RKO (cell line): ENCODE results near the gene PTGES.
"Not testable (repeated sequence)": the region's sequence is repeated elsewhere in the genome, so short reads cannot be mapped to it uniquely, and the experiment has no call there.

ENCODE experiments used
- DNase-seq: peaks from one replicate; pipeline ENCODE4 v3.0.0-alpha.2; 2016; ENCODE audit warnings: low spot score

Gene PTGES

GRCh38 chr9:129752900-129753729 lies at the start of gene PTGES:
Gene PTGES (minus strand): TSS chr9:129753042. CDS start chr9:129753012, 30 bp downstream.
- DNase-seq = no peak

GRCh38 chr9:129801504-129801903 lies 48.7 kb upstream of the PTGES start:
- DNase-seq = no peak

- no peak for DNase-seq
These were observed 46.1 kb upstream of the PTGES start for GRCh38 chr9:129798973-129799372.

GRCh38 chr9:129796029-129796428 lies 43.2 kb upstream of the PTGES start:
- not testable (repeated sequence) for DNase-seq

- no peak for DNase-seq
These were observed 41.7 kb upstream of the PTGES start for GRCh38 chr9:129794549-129794948.

- DNase-seq = no peak
These were observed 33.6 kb upstream of the PTGES start for GRCh38 chr9:129786481-129786880.

- DNase-seq = no peak
These were observed 33.0 kb upstream of the PTGES start for GRCh38 chr9:129785866-129786265.

GRCh38 chr9:129784970-129785369 lies 32.1 kb upstream of the PTGES start:
- DNase-seq = not testable (repeated sequence)

GRCh38 chr9:129783516-129784361 lies 30.9 kb upstream of the PTGES start:
- peak; percentile 82 for DNase-seq

- no peak for DNase-seq
These were observed 29.1 kb upstream of the PTGES start for GRCh38 chr9:129781981-129782380.

- DNase-seq = no peak
These were observed 28.3 kb upstream of the PTGES start for GRCh38 chr9:129781131-129781530.

- no peak for DNase-seq
These were observed 26.8 kb upstream of the PTGES start for GRCh38 chr9:129779560-129780190.

GRCh38 chr9:129778469-129778868 lies 25.6 kb upstream of the PTGES start:
- DNase-seq = no peak

GRCh38 chr9:129777769-129778130 lies 24.9 kb upstream of the PTGES start:
- no peak for DNase-seq

GRCh38 chr9:129776938-129777768 lies 24.3 kb upstream of the PTGES start:
- DNase-seq = peak; percentile 99

- no peak for DNase-seq
These were observed 23.7 kb upstream of the PTGES start for GRCh38 chr9:129776566-129776937.

- not testable (repeated sequence) for DNase-seq
These were observed 23.3 kb upstream of the PTGES start for GRCh38 chr9:129776096-129776495.

- no peak for DNase-seq
These were observed 22.6 kb upstream of the PTGES start for GRCh38 chr9:129775448-129775798.

GRCh38 chr9:129774791-129775447 lies 22.1 kb upstream of the PTGES start:
- DNase-seq = no peak

- DNase-seq = no peak
These were observed 20.6 kb upstream of the PTGES start for GRCh38 chr9:129773262-129774048.

GRCh38 chr9:129770741-129771140 lies 17.9 kb upstream of the PTGES start:
- no peak for DNase-seq
